T1000 (cell line): ENCODE results near the gene PLXND1.

Experiments
- DNase-seq: peaks from one replicate; lab custom pipeline; 2025; ENCODE audit warnings: mixed read lengths; lab: John Stamatoyannopoulos, UW

The PLXND1 gene

DNA sequence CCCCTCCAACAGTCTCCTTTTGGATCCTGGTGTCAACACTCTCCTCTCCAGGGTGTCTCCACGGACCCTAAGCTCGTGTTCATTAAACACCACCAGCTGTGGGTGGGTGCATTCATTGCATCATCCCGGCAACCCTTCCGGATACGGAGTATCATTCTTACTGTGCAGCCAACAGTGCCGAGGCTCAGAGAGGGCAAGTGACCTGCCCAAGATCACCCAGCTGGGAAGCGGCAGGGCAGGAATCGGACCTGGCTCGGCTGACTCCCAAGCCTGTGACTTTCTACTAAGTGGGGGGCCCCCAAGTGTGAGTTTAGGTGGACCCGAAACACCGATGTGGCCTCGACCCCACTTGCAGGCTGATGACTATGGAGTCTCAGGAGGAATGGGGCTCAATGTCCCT lies 43.1 kb downstream of the PLXND1 start:
- no peak for DNase-seq

DNA sequence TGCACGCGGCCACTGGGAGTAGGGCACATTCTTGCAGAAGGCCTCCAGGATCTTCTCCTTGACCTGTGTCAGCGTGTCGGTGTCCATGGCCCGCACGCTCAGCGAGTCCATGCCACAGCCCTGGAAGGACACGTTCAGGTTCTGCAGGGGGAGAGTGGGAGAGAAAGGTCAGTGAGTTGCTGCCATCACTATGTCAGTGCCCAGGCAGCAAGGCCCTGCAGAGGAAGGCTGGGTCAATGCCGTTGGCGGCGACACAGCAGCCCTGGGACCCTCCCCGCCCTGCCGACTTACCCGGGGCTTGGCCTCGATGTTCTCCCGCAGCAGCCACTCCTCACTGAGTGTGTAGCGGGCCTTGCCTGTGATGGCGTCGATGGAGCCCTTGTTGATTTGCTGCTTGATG lies 43.7 kb downstream of the PLXND1 start:
- no peak for DNase-seq

DNA sequence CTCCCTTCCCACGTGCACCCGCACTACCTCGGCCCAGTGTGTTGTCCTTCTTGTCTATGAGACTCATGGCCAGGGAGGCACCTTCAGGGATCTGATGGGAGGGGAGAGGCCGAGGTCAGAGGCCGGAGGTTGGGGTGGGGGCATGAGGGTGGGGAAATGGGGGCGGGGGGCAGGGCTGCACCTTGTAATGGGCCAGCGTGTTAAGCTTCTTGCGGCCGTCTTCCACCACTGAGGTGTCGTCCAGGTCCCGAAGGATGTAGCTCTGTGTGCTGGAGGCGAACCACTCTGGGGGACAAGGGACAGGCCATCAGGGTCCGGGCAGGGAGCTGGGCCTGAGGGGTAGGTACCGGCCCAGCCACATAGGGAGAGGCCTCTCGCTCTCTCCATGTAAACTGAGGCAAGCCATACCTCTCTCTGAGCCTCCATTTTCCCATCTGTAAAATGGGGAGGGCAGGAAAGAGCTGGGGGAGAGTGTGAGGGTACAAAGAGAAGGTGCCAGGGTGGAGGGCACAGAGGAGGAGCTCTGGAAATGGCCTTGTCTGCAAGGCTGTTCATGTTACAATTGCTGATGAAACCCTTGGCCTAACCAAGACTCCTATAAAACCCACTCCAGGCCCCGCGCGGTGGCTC lies 44.7 kb downstream of the PLXND1 start:
- no peak for DNase-seq

DNA sequence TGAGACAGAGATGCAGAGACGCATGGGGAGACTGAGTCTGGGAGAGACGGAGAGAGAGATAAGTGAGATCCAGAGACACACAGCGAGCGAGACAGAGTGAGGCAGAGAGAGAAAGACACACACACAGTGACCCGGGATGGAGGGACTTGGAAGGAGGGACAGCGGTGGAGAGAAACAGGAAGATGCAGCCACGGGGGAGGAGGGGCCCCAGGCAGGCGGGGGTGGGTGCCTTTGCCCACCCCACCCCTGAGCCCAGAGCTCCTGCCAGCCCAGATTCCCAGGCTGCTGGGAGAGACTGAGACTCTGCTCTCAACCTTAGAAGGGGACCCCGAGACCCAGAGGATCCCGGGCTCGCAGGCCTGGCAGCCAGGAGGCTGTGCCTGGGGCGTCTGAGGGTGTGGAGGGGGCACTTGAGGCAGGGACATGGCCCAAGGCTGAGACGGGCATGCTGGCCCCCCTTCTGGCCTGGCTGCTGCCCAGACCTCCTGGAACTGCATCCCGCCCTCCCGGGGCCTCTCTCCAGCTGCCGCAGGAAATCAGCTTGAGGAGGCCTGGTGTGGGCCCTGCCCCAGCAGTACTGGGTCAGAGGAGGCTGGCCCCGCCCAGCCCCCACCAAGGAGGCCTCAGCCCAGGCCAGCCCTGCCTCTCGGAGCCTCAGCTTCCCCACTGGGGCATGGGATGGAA lies 45.4 kb downstream of the PLXND1 start:
- peak; percentile 51 for DNase-seq

DNA sequence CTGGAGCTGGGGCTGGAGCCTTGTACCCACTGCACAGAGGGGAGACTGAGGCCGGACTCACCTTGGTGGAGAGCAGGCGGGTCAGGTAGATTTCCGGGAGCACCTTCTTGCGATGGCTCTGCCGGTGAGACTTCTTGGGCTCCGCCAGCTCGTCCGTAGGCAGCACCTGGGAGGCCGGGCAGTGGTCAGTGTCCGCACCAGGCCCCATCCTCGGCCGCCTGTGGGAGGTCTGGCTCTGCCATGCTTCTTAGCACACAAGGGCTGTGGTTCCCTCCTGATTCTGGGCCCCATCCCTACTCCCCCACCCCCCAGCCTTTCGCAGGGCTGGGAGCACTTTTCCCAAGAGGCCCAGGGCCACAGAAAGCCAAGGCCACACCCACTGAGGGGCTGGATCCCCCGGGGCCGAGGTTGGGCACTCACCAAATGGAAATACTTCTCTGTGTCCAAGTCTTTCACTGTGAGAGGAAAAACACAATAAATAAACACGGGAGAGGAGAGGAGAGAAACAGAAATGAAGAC lies 46.1 kb downstream of the PLXND1 start:
- DNase-seq = peak; percentile 32

DNA sequence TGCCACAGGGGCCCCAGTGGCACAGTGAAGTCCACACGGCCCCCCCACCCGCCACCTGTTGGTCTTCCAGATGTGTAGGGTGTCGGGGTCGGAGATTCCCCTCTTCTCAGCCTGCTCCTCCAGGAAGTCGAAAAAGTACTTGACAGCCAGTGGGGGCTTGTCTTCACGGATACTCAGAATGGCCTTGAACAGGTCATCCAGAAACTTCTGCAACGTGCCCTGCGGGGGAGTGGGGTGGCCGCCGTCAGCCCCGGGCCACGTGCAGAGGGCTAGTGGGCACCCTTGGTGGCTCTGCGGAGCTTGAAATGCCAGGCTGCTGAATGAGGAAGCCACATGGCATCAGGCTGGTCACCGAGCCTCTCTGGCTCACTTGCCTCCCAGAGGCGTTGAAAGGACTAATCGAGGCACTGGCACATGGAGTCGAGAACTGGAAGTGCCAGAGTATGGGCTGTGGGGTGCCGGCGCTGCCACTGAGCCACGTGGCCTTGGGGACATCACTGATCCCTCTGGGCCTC lies 46.9 kb downstream of the PLXND1 start:
- DNase-seq = no peak

DNA sequence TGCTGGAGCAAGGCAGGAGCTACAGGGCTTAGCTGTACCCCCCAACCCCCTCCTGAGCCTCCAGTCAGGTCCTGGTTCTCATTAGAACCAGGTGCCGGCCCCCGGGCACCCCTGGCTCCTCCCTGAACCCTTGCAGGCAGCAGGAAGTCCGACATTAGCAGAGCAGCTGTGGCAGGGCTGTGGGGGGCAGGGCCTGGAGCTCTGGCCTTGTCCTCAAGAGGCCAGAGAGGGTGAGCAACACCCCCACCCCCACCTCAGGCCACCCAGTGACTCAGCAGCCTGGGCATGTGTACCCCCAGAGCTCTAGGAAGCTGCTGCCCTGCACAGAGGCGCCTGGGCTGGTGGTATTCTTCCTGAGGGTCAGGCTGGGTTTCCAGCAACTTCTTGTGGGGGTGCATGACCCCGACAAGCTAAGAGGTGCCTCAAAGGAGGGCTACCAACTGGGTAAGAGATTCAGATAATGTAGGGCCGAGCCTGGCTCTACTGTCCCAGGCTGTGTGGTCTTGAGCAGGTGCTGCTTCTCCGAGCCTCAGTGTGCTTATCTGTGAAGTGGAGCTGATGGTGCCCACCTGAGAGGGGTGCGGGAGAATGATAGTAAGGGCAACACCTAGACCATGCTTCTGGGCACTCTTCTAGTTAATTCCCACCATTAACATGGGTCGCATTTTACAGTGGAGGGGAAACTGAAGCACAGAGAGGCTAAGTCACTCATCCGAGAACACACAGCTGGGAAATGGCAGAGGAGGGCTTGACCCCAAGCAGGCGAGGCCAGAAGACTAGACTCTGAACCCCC lies 47.5 kb downstream of the PLXND1 start:
- no peak for DNase-seq

DNA sequence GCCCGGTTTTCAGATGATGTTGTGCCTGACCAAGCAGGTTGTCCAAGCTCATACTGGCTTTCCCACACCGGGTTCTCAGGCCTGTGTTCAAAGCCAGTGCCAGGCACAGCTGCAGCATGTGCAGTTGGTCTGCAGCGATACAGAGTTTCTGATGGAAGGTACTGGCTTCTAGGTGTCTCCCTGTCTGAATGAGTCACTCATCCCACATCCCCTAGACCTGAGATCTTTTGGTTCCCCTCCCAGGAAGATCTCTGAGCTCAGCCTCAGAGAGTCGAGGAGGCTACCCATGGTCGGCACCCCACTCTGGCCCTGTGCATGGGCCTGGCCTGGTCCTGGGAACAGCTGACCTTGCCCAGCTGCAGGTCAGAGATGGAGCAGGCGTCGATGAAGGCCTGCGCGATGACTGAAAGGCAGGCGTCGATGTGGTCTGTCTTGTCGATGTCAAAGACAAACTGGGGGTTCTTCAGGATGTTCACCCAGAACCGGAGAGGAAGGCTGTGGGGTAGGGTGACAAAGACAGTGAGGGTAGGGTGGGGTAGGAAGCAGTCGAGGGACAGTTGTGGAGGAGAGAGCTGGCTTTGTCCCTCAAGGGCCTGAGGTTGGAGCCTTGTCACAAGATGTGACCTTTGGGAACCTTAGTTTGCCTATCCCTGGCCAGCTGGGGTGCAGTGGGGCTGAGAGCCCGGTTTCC lies 48.2 kb downstream of the PLXND1 start:
- DNase-seq = no peak

DNA sequence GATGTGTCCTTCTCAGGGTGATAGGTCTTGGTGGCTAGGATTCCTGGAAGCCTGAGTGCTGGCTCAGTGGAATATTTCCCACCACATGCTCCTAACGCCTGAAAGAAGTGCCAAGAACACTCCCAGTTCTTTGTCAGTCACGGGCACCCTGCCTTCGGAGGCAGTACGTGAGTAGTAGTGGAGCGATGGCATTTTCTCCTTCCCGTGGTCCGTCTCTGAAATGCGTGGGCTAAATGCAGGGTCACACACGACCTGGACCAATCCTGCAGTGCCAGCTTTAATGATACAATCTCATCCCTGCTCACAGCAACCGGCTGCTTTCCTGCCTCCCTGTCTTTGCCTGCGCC lies 49.0 kb downstream of the PLXND1 start:
- no peak for DNase-seq

DNA sequence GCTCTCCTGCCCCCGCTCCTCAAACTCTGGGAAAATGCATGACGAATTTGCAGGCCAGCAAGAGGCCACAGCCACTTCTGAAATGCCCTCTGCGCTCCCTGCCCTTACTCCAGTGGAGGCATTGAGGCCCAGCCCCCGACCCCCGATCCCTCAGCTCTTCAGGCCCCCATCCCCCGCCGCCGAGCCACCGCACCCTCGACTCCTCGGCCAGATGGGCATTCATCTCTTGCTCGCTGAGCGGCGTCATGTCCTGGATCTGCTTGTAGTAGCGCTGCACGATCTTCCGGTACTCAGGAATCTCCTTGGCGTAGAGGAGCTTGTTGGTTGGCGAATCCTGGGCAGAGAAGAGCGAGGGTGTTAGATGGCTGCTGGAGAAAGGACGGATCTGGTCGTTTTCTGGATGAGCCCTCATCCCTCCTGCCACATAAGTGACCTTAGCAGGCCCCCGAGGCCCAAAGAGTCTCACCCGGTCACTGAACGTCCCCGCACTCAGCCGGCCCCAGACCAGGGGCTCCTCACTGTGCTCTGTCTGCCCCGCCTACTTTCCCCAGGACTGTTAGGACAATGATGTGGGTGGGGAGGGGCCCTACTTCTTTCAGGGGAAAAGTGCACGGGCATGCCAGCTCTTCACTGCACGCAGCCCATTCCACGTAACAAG lies 49.5 kb downstream of the PLXND1 start:
- DNase-seq = no peak

DNA sequence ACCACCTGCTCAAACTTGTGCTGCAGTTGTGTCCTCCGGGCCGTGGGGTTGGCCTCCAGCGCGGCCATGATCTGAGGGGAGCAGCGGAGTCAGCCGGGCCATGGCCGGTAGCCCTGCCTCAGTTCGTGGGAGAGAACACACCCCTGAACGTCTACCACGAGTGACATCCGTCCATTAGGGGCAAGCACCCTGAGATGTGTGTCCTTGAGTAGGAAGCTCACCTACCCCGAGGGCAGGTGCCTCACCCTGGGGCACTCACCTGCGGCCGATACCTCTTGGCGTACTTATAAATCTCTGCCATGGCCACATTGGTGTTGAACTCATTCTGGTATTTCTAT lies 50.1 kb downstream of the PLXND1 start:
- no peak for DNase-seq

DNA sequence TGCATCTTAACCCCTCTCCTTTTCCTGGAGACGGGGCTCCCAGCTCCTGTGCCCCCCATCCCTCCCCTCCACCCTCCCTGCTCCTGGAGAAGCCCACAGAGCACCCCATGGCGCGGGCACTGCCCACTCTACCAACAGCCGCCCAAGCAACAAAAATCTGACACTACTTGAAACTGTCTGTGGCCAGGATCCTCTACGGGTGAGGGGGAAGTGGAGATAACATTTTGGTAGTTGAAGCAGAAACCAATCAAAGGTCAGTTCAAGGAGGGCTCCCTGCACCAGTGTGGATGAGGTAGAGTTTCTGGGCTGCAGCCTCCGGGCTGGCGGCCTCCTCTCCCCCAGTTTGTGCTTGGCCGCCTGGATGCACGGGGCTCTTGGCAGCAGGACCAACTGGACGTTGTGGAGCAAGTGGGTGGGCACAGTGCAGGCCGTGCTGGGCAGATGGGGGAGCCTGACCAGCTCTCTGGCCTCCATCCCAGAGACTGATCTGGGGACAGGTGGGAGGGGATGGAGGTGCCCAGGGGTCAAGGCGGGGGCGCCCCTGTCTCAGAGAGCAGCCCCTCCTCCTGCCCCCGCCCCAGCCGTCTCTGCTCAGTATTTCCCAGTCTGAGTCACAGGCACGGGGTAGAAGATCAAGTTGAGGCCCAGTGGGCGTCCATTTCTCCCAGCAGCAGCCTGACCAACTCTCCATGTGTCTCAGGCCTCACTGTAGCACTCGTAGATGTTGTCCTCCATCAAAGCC lies 50.7 kb downstream of the PLXND1 start:
- no peak for DNase-seq

DNA sequence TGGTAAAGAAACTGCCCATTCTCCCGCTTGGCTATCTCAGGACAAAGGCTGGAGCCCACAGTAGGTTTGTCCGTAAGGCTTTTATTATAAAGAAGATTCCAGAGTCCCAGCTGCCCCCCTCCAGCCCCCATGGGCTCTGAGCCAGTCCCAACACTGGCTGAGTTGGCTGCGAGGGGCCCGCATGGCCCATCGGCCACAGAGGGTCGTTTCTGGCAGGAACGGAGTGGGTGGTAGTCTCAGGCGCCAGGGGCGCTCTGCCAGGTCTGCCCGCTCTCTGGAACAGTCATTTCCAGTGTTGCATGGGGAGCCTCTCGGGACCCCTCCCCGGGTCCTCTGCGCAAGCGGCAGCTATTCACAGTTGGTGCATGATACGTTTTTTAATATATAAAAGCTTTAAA lies 51.3 kb downstream of the PLXND1 start:
- no peak for DNase-seq

DNA sequence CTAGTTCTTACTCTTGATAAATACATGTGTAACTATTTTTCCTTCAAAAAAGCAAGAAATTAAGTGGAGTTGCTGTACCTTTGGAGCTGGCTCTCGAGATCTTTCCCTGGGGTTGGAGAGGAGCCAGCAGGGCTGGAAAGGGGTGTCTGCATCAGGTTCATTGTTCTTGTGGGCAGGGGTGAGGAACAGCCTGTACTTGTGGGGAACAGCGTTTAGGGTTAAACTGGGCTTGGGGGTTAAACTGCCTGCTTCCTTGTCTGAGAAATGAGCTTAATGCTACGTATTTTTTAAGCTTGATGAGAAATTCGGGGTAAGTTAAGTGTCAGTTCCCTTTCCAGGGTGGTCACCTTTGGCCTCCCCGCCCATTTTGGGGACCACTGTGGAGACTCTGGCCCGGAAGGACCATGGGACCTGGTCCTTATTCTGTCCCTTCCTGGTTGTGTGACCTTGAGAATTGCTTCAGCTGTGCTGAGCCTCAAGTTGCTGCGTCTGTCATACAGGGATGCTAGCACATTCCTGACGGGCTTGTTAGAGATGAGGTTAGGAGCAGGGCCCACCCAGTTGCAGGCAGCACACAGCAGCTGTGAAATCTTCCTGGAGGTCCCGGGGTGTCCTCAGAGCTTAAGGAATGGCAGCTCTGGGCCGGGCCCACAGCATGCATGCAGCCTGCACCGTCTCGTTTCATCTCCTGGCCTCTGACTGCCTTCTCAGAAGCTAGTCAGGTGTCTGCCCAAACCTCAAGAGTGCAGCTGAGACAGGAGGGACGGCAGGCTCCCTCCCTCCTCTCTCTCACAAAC lies 51.9 kb downstream of the PLXND1 start:
- DNase-seq = no peak

DNA sequence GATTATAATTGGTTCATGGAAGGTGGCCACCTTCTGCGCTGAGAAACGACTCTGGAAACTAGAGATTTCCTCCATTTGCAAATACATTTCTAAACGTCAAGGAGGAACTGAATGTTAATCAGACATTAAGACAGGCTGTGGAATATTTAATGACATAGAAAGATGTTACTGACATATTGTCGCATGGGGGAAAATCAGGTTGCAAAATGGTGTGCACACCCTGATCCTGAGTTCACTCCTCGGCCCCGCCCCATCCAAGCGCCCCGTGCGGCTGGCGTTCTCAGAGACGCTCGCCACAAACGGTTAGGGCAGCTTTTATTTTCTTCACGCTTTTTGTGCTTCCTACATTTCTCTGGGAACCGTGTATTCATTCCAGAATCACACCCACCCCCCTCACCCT lies 52.8 kb downstream of the PLXND1 start:
- DNase-seq = no peak

DNA sequence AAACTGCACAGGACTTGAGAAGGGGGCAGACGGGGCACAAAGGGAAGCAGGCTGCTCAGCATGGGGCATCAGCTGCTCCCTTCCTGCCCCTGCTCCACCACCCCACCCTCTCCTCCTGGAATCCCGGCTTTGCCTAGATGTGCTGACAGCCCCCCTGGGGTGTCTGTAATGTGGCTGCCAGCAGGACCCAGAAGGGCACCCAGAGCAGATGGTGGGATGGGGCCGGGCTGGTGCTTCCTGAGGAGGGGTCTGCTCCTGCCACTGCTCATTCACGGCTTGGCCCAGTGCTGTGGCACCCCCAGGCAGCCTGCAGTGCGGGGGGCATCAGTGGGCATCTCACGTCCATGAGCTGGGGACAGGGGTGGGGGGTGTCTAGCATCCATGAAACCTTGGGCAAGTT lies 53.3 kb downstream of the PLXND1 start:
- DNase-seq = no peak

DNA sequence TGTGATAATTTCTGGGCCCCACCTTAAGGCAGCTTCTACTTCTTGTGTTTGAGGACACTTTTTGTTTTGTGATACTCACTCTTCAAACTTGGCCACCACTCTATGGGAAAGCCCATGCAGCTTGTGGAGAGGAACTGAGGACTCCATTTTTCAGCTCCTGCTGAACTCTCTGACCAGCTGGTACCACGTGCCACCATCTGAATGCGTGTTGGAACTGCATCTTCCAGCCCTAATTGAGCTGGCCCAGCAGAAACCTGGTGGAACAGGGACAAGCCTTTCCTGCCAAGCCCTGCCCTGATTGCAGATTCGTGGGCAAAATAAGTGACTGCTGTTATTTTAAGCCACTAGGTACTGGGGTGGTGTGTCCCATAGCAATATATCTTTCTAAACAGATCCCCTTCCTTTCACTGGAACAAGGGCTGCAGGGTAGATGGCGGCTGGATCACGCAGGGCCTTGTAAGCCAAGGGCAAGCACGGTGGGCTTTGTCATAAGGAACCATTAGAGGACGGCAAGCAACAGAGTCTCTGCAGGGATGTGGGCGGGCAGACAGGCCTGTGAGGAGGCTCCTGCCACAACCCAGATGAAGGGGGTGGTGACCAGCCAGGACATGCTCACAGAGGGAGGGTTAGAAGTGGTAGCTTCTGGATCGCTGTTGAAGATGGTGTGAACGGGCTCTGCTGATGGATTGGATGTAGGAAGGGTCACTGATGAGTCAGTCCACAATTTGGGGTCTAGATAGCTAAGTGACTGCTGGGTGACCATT lies 54.0 kb downstream of the PLXND1 start:
- no peak for DNase-seq

DNA sequence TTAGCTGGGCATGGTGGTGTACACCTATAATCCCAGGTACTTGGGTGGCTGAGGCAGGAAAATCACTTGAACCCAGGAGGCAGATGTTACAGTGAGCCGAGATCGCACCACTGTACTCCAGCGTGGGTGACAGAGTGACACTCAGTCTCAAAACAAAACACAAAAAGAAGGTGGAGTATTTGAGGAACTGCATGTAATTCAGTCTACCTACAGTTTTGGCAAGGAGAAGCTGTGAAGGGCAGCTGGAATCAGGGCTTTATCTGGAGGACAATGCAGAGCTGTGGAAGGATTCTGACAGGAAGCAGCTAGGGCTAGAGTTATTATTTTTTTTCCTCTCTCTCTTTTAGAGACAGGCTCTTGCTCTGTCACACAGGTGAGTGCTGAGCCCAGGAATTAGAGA lies 56.7 kb downstream of the PLXND1 start:
- no peak for DNase-seq

DNA sequence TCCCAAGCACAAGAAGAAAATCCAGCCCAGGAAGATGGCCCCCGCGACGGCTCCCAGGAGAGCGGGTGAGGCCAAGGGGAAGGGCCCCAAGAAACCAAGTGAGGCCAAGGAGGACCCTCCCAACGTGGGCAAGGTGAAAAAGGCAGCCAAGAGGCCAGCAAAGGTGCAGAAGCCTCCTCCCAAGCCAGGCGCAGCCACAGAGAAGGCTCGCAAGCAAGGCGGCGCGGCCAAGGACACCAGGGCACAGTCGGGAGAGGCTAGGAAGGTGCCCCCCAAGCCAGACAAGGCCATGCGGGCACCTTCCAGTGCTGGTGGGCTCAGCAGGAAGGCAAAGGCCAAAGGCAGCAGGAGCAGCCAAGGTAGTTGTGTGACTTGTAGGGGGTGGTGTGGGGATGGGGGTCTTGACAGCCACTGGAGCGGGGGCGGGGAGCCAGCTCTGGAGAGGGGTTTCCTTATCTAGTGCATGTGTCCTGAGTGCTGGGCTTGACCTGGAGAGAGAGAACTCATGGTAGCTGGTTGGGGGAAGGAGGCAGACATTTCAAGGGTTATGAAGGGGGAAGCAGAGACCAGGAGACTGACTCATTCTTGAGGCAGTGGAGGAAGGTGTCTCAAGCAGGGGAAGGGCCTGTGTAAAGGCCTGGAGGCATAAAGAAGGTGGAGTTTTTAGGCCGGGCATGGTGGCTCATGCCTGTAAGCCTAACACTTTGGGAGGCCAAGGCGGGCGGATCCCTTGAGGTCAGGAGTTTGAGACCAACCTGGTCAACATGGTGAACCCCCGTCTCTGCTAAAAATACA lies 57.3 kb downstream of the PLXND1 start:
- no peak for DNase-seq
